ENCODE results near the gene LURAP1L. TPM values are rescaled to one million over a fixed set of nuclear protein-coding genes. Genes with fewer than 3 reads are reported as not detected.

The LURAP1L gene
- total RNA-seq, 5 donors from 2014 or later (not counting 1 experiment from before 2014, with no cell fraction given), result not detected

- H3K27ac ChIP-seq (ENCODE audit: low read length), result no peak overlapping the region
- no peak overlapping the region for H3K4me3 ChIP-seq (ENCODE audit: control insufficient read depth in 1 of 2, extremely low read depth in 1 of 2, low read length in 1 of 2)
- ATAC-seq (replicated peaks in 1 of 4) (no peak), DNase-seq (no peak)
- ChIA-PET CTCF (no interaction called here), POLR2A (no interaction called here)
- no peaks in the 10 kb centered on the region for H3K36me3 ChIP-seq (ENCODE audit: control insufficient read depth in 2 of 2, extremely low read depth in 1 of 2, insufficient read depth in 1 of 2, low read length in 1 of 2)
- H3K4me1 ChIP-seq (ENCODE audit: control insufficient read depth in 1 of 2, extremely low read depth in 1 of 2, insufficient read depth in 2 of 2, low read length in 2 of 2), result no peaks in the 10 kb centered on the region
- Mint-ChIP-seq H3K36me3 (no peaks in the 10 kb centered on the region), H3K9me3 (peaks cover 8 to 24% (median 14%) of the 10 kb centered on the region in 3 donors), H3K4me1 (no peaks in the 10 kb centered on the region), H3K27me3 (no peaks in the 10 kb centered on the region), H3K27ac (no peak overlapping the region), H3K4me3 (no peak overlapping the region)
- H3K9me3 ChIP-seq, result no peaks in the 10 kb centered on the region
- H3K27me3 ChIP-seq (replicated peaks in 1 of 2; ENCODE audit: control insufficient read depth in 2 of 2, extremely low read depth in 1 of 2, insufficient read depth in 2 of 2, low read length in 1 of 2), result no peaks in the 10 kb centered on the region
- WGBS (ENCODE audit: insufficient coverage), result no CpG with 5 or more reads among the region's 5 CpGs
These were observed 71.2 kb downstream of the LURAP1L start for GRCh38 chr9:12846035-12846434.

GRCh38 chr9:12847561-12847960 lies 72.7 kb downstream of the LURAP1L start:
- H3K4me1 Mint-ChIP-seq, result no peaks in the 10 kb centered on the region
- H3K4me1 ChIP-seq (ENCODE audit: control insufficient read depth in 1 of 2, extremely low read depth in 1 of 2, insufficient read depth in 2 of 2, low read length in 2 of 2), result no peaks in the 10 kb centered on the region
- ATAC-seq (replicated peaks in 1 of 4) (no peak), DNase-seq (no peak)
- no peaks in the 10 kb centered on the region for H3K36me3 Mint-ChIP-seq
- no peak overlapping the region for H3K4me3 Mint-ChIP-seq
- no peaks in the 10 kb centered on the region for H3K27me3 ChIP-seq (replicated peaks in 1 of 2; ENCODE audit: control insufficient read depth in 2 of 2, extremely low read depth in 1 of 2, insufficient read depth in 2 of 2, low read length in 1 of 2)
- no peak overlapping the region for H3K27ac ChIP-seq (ENCODE audit: low read length)
- H3K36me3 ChIP-seq (ENCODE audit: control insufficient read depth in 2 of 2, extremely low read depth in 1 of 2, insufficient read depth in 1 of 2, low read length in 1 of 2), result no peaks in the 10 kb centered on the region
- peaks cover 5 to 20% (median 18%) of the 10 kb centered on the region in 3 donors for H3K9me3 Mint-ChIP-seq
- no peak overlapping the region for H3K4me3 ChIP-seq (ENCODE audit: control insufficient read depth in 1 of 2, extremely low read depth in 1 of 2, low read length in 1 of 2)
- ChIA-PET POLR2A (no interaction called here), CTCF (no interaction called here)
- H3K27me3 Mint-ChIP-seq, result no peaks in the 10 kb centered on the region
- H3K27ac Mint-ChIP-seq, result no peak overlapping the region
- H3K9me3 ChIP-seq, result no peaks in the 10 kb centered on the region

- CTCF ChIA-PET, result no interaction called here
- Mint-ChIP-seq H3K27ac (no peak overlapping the region), H3K36me3 (no peaks in the 10 kb centered on the region), H3K4me1 (no peaks in the 10 kb centered on the region), H3K9me3 (peaks cover 5 to 16% (median 13%) of the 10 kb centered on the region in 3 donors), H3K4me3 (no peak overlapping the region), H3K27me3 (no peaks in the 10 kb centered on the region)
- WGBS (ENCODE audit: insufficient coverage), result no CpG with 5 or more reads among the region's 1 CpG
- Histone ChIP-seq H3K27ac (ENCODE audit: low read length) (no peak overlapping the region), H3K27me3 (replicated peaks in 1 of 2; ENCODE audit: control insufficient read depth in 2 of 2, extremely low read depth in 1 of 2, insufficient read depth in 2 of 2, low read length in 1 of 2) (no peaks in the 10 kb centered on the region), H3K4me1 (ENCODE audit: control insufficient read depth in 1 of 2, extremely low read depth in 1 of 2, insufficient read depth in 2 of 2, low read length in 2 of 2) (no peaks in the 10 kb centered on the region), H3K9me3 (no peaks in the 10 kb centered on the region), H3K36me3 (ENCODE audit: control insufficient read depth in 2 of 2, extremely low read depth in 1 of 2, insufficient read depth in 1 of 2, low read length in 1 of 2) (no peaks in the 10 kb centered on the region), H3K4me3 (ENCODE audit: control insufficient read depth in 1 of 2, extremely low read depth in 1 of 2, low read length in 1 of 2) (no peak overlapping the region)
- no peak for ATAC-seq (replicated peaks in 1 of 4)
- no peak for DNase-seq
- POLR2A ChIA-PET, result no interaction called here
These were observed 74.7 kb downstream of the LURAP1L start for GRCh38 chr9:12849486-12850003.

DNA sequence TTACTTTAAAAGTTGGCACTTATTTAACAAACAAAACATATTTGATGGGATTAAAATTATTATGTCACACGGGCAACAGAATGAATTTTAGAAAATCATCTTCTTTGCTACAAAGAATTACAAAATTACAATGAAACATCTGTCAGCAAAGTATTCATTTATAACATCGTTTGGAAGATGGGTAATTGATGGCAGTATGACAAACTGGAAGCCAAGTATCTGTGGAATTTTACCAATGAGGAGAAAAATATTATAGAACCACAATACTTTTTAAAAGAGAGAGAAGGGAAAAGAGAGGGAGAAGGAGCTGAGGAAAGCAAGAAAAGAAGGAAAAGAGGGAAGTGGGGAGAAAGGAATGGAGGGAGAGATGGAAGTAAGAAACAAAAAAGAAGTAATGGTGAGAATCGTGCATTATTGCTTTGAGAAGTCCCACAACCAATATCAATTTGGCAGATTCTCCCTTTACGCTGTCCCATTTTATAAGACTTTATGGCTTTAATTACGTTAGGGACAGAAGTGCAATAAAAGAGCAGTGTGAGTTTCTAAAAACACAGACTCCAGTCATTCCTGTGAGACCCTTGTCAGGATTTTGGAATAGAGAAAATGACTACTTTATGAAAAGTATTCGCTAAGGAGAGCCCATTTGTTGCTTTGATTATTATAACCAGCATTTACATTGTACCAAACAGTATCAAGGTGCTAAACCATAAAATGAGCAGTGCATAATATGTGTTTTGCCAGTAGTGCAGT lies 76.7 kb downstream of the LURAP1L start:
- POLR2A ChIA-PET, result no interaction called here
- no peak for ATAC-seq (replicated peaks in 1 of 4)
- DNase-seq, result no peak
- Mint-ChIP-seq H3K27me3 (no peaks in the 10 kb centered on the region), H3K36me3 (no peaks in the 10 kb centered on the region), H3K27ac (no peak overlapping the region), H3K9me3 (peaks cover 12 to 22% (median 12%) of the 10 kb centered on the region in 3 donors), H3K4me1 (no peaks in the 10 kb centered on the region), H3K4me3 (no peak overlapping the region)
- no peaks in the 10 kb centered on the region for H3K4me1 ChIP-seq (ENCODE audit: control insufficient read depth in 1 of 2, extremely low read depth in 1 of 2, insufficient read depth in 2 of 2, low read length in 2 of 2)
- H3K27ac ChIP-seq (ENCODE audit: low read length), result no peak overlapping the region
- H3K4me3 ChIP-seq (ENCODE audit: control insufficient read depth in 1 of 2, extremely low read depth in 1 of 2, low read length in 1 of 2), result no peak overlapping the region
- no peaks in the 10 kb centered on the region for H3K36me3 ChIP-seq (ENCODE audit: control insufficient read depth in 2 of 2, extremely low read depth in 1 of 2, insufficient read depth in 1 of 2, low read length in 1 of 2)
- no CpG with 5 or more reads among the region's 6 CpGs for WGBS (ENCODE audit: insufficient coverage)
- H3K27me3 ChIP-seq (replicated peaks in 1 of 2; ENCODE audit: control insufficient read depth in 2 of 2, extremely low read depth in 1 of 2, insufficient read depth in 2 of 2, low read length in 1 of 2), result no peaks in the 10 kb centered on the region
- CTCF ChIA-PET, result no interaction called here
- H3K9me3 ChIP-seq, result no peaks in the 10 kb centered on the region

DNA sequence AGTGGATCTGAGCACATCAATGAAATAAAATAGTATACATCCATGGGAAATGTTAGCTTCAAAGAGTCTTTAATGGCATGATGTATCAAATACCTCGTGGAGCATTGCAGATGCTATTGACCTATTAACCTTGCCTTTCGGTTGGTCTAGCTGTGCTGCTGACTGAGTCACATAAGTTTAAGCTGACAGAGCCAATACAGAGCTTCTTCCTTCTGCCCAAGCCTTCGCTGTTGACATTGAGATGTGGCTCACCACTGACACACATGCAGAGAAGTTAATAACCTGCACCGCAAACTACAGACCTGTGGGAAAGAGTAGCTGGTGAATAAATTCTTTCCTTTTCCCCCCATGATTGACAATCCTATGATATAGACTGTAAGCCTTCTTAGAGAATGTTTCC lies 78.2 kb downstream of the LURAP1L start:
- CTCF ChIA-PET, result no interaction called here

GRCh38 chr9:12854221-12854620 lies 79.4 kb downstream of the LURAP1L start:
- Mint-ChIP-seq H3K4me1 (no peaks in the 10 kb centered on the region), H3K4me3 (no peak overlapping the region), H3K27ac (no peak overlapping the region), H3K36me3 (no peaks in the 10 kb centered on the region), H3K27me3 (no peaks in the 10 kb centered on the region), H3K9me3 (peaks cover 15 to 17% (median 15%) of the 10 kb centered on the region in 3 donors)
- no peak for ATAC-seq (replicated peaks in 1 of 4)
- H3K36me3 ChIP-seq (ENCODE audit: control insufficient read depth in 2 of 2, extremely low read depth in 1 of 2, insufficient read depth in 1 of 2, low read length in 1 of 2), result no peaks in the 10 kb centered on the region
- H3K4me3 ChIP-seq (ENCODE audit: control insufficient read depth in 1 of 2, extremely low read depth in 1 of 2, low read length in 1 of 2), result no peak overlapping the region
- POLR2A ChIA-PET, result no interaction called here
- no peaks in the 10 kb centered on the region for H3K9me3 ChIP-seq
- WGBS (ENCODE audit: insufficient coverage), result no CpG with 5 or more reads among the region's 2 CpGs
- no peaks in the 10 kb centered on the region for H3K27me3 ChIP-seq (replicated peaks in 1 of 2; ENCODE audit: control insufficient read depth in 2 of 2, extremely low read depth in 1 of 2, insufficient read depth in 2 of 2, low read length in 1 of 2)
- H3K4me1 ChIP-seq (ENCODE audit: control insufficient read depth in 1 of 2, extremely low read depth in 1 of 2, insufficient read depth in 2 of 2, low read length in 2 of 2), result no peaks in the 10 kb centered on the region
- H3K27ac ChIP-seq (ENCODE audit: low read length), result no peak overlapping the region
- DNase-seq, result no peak
- CTCF ChIA-PET, result no interaction called here

More for the DNA sequence above, 78.2 kb downstream of the LURAP1L start:
- 57% methylated on average over 2 of the region's 4 CpGs for WGBS (ENCODE audit: insufficient coverage)
- Histone ChIP-seq H3K36me3 (ENCODE audit: control insufficient read depth in 2 of 2, extremely low read depth in 1 of 2, insufficient read depth in 1 of 2, low read length in 1 of 2) (no peaks in the 10 kb centered on the region), H3K27ac (ENCODE audit: low read length) (no peak overlapping the region), H3K4me1 (ENCODE audit: control insufficient read depth in 1 of 2, extremely low read depth in 1 of 2, insufficient read depth in 2 of 2, low read length in 2 of 2) (no peaks in the 10 kb centered on the region), H3K9me3 (no peaks in the 10 kb centered on the region), H3K27me3 (replicated peaks in 1 of 2; ENCODE audit: control insufficient read depth in 2 of 2, extremely low read depth in 1 of 2, insufficient read depth in 2 of 2, low read length in 1 of 2) (no peaks in the 10 kb centered on the region), H3K4me3 (ENCODE audit: control insufficient read depth in 1 of 2, extremely low read depth in 1 of 2, low read length in 1 of 2) (no peak overlapping the region)
- H3K4me3 Mint-ChIP-seq, result no peak overlapping the region
- H3K9me3 Mint-ChIP-seq, result peaks cover 13 to 22% (median 15%) of the 10 kb centered on the region in 3 donors
- H3K36me3 Mint-ChIP-seq, result no peaks in the 10 kb centered on the region
- no peak overlapping the region for H3K27ac Mint-ChIP-seq
- no peaks in the 10 kb centered on the region for H3K27me3 Mint-ChIP-seq
- POLR2A ChIA-PET, result no interaction called here
- no peak for ATAC-seq (replicated peaks in 1 of 4)
- no peaks in the 10 kb centered on the region for H3K4me1 Mint-ChIP-seq
- no peak for DNase-seq
